GM18858 (cell line): ENCODE data around the gene ZNF780B.
"Not testable (repeated sequence)": the region's sequence is repeated elsewhere in the genome, so short reads cannot be mapped to it uniquely, and the experiment has no call there.

Source experiments
- ATAC-seq: cut with Tn5 transposase; IDR thresholded peaks from one replicate; pipeline ENCODE4 v1.9.1; 2021; ENCODE audit not compliant: unreplicated experiment

ZNF780B gene

DNA sequence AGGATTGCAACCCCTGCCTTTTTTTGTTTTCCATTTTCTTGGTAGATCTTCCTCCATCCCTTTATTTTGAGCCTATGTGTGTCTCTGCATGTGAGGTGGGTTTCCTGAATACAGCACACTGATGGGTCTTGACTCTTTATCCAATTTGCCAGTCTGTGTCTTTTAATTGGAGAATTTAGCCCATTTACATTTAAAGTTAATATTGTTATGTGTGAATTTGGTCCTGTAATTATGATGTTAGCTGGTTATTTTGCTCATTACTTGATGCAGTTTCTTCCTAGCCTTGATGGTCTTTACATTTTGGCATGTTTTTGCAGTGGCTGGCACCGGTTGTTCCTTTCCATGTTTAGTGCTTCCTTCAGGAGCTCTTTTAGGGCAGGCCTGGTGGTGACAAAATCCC is 14.3 kb downstream of the ZNF780B start:
- not testable (repeated sequence) for ATAC-seq

- not testable (repeated sequence) for ATAC-seq
Observed at GRCh38 chr19:40038047-40038446, 18.0 kb downstream of the ZNF780B start.

GRCh38 chr19:40035996-40036395 is 20.0 kb downstream of the ZNF780B start:
- no peak for ATAC-seq

DNA sequence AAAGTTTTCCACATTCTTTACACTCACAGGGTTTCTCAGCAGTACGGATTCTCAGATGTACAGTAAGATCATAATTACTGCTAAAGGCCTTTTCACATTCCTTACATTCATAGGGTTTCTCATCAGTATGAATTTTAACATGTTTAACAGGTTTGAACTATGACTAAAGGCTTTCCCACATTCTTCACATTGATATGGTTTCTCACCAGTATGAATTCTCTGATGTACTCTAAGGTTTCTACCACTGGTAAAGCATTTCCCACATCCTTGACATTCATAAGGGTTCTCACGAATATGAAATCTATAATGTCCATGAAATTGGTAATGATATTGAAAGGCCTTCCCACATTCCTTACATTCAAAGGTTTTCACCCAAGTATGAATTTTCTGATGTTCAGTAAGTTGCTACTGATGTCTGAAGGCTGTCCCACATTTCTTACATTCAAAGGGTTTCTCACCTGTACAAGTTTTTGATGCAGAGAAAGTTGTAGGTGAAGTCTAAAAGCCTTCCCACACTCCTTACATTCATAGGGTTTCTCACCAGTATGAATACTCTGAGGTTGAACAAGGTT is 22.0 kb downstream of the ZNF780B start:
- ATAC-seq: no peak

DNA sequence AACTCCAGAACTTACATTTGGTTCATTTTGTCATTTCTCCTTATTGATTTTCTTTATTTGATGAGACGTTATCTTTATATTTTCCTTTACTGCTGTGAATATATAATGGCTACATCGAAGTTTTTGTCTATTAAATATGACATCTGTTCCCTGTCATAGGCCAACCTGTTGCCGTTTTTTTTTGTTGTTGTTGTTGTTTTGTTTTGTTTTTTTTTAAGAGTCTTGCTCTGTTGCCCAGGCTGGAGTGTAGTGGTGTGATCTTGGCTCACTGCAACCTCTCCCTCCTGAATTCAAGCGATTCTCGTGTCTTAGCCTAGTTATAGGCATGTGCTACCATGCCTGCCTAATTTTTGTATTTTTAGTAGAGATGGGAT is 29.4 kb downstream of the ZNF780B start:
- no peak for ATAC-seq

- no peak for ATAC-seq
Observed at GRCh38 chr19:40025938-40026596, 30.0 kb downstream of the ZNF780B start.

- ATAC-seq: no peak
Observed at GRCh38 chr19:40023969-40024368, 32.1 kb downstream of the ZNF780B start.

DNA sequence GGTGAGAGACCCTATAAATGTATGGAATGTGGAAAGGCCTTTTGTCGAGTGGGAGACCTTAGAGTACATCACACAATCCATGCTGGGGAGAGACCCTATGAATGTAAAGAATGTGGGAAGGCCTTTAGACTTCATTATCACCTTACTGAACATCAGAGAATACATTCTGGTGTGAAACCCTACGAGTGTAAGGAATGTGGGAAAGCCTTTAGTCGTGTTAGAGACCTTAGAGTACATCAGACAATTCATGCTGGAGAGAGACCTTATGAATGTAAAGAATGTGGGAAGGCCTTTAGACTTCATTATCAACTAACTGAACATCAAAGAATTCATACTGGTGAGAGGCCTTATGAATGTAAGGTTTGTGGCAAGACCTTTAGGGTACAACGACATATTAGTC is 42.0 kb downstream of the ZNF780B start:
- ATAC-seq: no peak

GRCh38 chr19:40009674-40010073 is 46.4 kb downstream of the ZNF780B start:
- no peak for ATAC-seq

GRCh38 chr19:40006273-40006691 is 49.7 kb downstream of the ZNF780B start:
- no peak for ATAC-seq

DNA sequence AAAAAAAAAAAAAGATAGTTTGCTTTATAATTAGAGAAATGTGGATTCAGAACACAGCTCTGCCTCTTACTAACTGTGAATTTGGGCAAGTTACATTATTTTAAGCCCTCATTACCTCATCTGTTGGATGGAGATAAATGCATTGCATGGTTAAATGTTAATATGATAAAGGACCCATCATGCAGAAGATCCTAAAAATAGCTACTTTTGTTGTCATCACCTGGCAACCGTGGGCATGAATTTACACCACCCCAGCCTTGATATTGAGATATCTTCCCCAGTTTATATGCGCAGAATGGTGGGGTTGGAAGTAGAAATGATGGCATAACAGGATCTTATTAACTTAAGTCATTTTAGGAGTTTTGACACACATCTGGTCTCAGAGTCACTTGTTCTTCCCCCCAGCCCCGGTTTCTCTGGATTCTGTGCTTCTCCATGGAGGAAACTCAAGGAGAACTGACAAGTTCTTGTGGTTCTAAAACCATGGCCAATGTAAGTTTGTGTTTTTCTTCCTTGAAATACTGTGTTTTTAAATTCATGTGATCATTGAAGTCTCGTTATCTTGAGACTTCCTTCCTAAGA is 50.2 kb downstream of the ZNF780B start:
- no peak for ATAC-seq

DNA sequence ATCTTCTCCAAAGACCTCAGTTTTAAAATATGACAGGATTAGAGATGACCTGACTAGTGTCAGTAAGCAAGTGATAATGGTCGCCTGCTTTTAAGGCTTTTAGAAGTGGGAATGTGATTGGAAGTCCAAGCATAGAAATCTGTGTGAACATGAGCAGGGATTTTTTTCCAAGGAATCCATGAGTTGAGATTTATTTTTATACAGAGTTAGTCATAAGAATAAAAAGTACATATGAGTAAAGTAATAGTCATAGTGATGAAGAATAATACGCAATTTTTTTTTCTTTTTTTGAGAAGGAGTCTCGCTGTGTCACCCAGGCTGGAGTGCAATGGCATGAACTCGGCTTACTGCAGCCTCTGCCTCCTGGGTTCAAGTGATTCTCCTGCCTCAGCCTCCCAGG is 57.5 kb downstream of the ZNF780B start:
- ATAC-seq: no peak

DNA sequence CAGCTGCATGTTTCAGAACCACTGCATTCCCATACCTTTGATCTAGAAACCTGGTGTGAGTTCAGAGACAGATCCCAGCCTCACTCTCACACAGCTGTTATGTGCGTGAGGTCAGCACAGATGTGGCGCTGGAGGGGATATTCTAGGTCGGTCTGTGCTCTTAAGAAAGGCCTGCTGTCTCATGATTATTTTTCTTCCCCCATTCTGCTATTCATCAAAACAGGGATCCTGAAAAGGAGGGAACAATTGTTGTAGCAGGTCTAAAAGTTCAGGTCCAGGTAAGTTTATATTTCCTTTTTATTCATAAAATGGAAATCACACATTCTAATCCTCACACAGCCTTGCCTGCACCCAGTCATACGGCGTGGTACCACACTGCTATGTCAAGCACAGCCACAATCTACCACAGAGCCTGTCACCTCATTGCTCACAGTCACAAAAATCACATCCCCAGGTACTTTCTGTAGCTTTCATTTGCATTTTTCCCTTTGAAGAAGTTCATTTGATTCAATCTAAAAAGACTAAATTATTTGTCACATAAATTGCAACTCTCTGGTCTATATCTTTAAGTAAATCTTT is 58.3 kb downstream of the ZNF780B start:
- no peak for ATAC-seq

- peak; percentile 68 for ATAC-seq
Observed at GRCh38 chr19:39996811-39997637, 59.0 kb downstream of the ZNF780B start, which contains the start of gene ZNF546. Gene ZNF546, plus strand, starts transcription at chr19:39997060. Its CDS starts 1,267 bp downstream, at chr19:39998327.

- no peak for ATAC-seq
Observed at GRCh38 chr19:39996218-39996810, 59.7 kb downstream of the ZNF780B start.

DNA sequence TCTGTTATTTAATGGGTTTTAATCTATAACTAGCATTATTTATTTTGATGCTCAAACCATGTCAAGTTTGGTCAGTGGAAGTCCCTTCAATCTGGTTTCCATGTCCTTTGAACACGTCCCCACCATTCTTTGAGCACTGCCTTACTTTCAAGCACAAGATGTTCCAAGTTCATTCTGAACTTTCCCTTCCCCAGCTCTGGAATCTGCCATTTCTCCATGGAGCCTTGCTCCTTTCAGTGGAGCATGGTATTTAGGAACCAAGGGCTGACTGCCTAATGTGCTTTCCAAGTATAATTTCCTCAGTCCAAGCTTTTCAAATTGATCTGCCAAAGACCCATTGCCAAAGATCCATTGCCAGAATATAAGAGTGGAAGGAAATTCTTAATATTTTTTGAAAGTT is 60.2 kb downstream of the ZNF780B start:
- ATAC-seq: no peak

- no peak for ATAC-seq
Observed at GRCh38 chr19:39994361-39994760, 61.7 kb downstream of the ZNF780B start.

GRCh38 chr19:39993605-39994004 is 62.4 kb downstream of the ZNF780B start:
- no peak for ATAC-seq

GRCh38 chr19:39987596-39987995 is 68.4 kb downstream of the ZNF780B start:
- ATAC-seq: no peak

GRCh38 chr19:39987167-39987566 is 68.9 kb downstream of the ZNF780B start:
- ATAC-seq: no peak

DNA sequence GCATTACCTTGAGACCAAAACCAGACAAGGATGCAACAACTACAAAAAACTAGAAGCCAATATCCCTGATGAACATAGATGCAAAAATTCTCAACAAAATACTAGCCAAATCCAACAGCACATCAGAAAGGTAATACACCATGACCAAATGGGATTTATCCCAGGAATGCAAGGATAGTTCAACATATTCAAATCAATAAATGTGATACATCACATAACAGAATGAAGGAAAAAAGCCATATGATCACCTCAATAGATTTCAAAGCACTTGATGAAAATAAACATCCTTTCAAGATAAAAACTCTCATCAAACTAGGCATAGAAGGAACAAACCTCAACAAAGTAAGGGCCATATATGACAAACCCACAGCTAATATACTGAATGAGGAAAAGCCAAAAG is 69.4 kb downstream of the ZNF780B start:
- ATAC-seq: no peak
